Central memory CD4-positive, alpha-beta T cell (primary cell): Measurements from ENCODE around the gene ZBTB47.

ENCODE experiments used
- DNase-seq: peaks from one replicate; pipeline ENCODE4 v3.0.0; 2022

ZBTB47 gene

GRCh38 chr3:42653303-42653559 is 266 bp upstream of the ZBTB47 start:
- DNase-seq = no peak

- no peak for DNase-seq
Measured at GRCh38 chr3:42654331-42655201, 1.1 kb downstream of the ZBTB47 start.

- DNase-seq = no peak
Measured at GRCh38 chr3:42655331-42655888, 1.9 kb downstream of the ZBTB47 start.

- no peak for DNase-seq
Measured at GRCh38 chr3:42655980-42656679, 2.6 kb downstream of the ZBTB47 start.

- DNase-seq = no peak
Measured at GRCh38 chr3:42656680-42657610, 3.4 kb downstream of the ZBTB47 start.

- DNase-seq = no peak
Measured at GRCh38 chr3:42657675-42658074, 4.2 kb downstream of the ZBTB47 start.

- DNase-seq = no peak
Measured at GRCh38 chr3:42658091-42658770, 4.7 kb downstream of the ZBTB47 start.

- no peak for DNase-seq
Measured at GRCh38 chr3:42658771-42659390, 5.4 kb downstream of the ZBTB47 start.

GRCh38 chr3:42659451-42660130 is 6.1 kb downstream of the ZBTB47 start:
- DNase-seq = no peak

- DNase-seq = no peak
Measured at GRCh38 chr3:42660131-42660715, 6.7 kb downstream of the ZBTB47 start.

- no peak for DNase-seq
Measured at GRCh38 chr3:42660898-42661297, 7.4 kb downstream of the ZBTB47 start.

- no peak for DNase-seq
Measured at GRCh38 chr3:42661593-42662022, 8.1 kb downstream of the ZBTB47 start.

- no peak for DNase-seq
Measured at GRCh38 chr3:42662037-42662812, 8.7 kb downstream of the ZBTB47 start.

GRCh38 chr3:42662813-42663535 is 9.5 kb downstream of the ZBTB47 start:
- DNase-seq = no peak

- no peak for DNase-seq
Measured at GRCh38 chr3:42663581-42664437, 10.3 kb downstream of the ZBTB47 start.

- DNase-seq = no peak
Measured at GRCh38 chr3:42664438-42664803, 10.9 kb downstream of the ZBTB47 start.

- no peak for DNase-seq
Measured at GRCh38 chr3:42665050-42665878, 11.8 kb downstream of the ZBTB47 start.
